SIG-M5 (cell line): Measurements from ENCODE around the gene RASA4.
"Not testable (repeated sequence)": the region's sequence is repeated elsewhere in the genome, so short reads cannot be mapped to it uniquely, and the experiment has no call there.

Source experiments
- DNase-seq: peaks from one replicate; lab custom pipeline; 2025; lab: John Stamatoyannopoulos, UW

RASA4 gene

DNA sequence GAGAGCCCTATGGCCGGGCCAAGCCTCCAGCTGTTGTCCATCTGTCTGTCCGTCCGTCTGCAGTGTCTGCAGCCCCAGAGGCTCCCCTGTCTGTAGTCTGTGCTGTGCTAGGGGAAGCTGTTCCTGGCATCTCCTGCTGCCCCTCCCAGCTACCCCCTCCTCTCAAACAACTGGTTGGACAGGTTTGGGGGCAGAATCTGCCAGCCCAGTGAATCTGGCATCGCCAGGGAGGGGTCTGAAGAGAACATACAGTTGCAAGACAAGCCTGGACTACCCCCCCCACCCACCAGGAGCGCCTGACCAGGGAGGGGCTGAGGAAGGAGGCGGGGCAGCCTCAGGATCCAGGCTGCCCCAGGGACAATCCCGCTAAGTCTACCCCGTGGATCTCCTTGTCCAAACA lies 73.0 kb downstream of the RASA4 start, which contains the start of gene UPK3BL2:
Gene UPK3BL2, minus strand, starts transcription at position 101 of the 400 bp plus-strand sequence. Its CDS starts 60 bp downstream, at position 41.
- DNase-seq: not testable (repeated sequence)

DNA sequence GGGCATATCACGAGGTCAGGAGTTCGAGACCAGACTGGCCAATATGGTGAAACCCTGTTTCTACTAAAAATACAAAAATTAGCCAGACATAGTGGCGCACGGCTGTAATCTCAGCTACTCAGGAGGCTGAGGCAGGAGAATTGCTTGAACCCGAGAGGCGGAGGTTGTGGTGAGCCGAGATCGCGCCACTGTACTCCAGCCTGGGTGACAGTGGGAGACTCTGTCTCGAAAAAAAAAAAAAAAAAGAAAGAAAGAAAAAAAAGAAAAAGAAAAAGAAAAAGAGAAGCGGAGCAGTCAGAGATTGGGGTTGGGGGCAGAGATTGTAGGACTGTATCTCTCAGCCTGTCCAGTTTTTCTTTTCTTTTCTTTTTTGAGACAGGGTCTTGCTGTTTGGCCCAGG lies 73.8 kb downstream of the RASA4 start:
- not testable (repeated sequence) for DNase-seq

GRCh38 chr7:102542083-102542482 lies 74.5 kb downstream of the RASA4 start:
- DNase-seq: not testable (repeated sequence)

DNA sequence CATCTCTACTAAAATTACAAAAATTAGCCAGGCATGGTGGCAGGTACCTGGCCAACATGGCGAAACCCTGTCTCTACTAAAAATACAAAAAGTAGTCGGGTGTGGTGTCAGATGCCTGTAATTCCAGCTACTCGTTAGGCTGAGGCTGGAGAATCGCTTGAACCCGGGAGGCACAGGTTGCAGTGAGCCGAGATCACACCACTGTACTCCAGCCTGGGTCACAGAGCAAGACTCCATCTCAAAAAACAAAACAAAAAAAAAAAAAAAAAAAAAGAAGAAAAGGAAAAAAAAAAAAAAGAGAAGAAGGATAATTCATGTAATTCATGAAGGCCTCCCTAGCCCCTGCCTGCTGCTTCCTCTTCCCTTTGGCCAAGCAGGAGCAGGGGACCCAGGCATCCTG lies 76.0 kb downstream of the RASA4 start:
- DNase-seq: not testable (repeated sequence)

DNA sequence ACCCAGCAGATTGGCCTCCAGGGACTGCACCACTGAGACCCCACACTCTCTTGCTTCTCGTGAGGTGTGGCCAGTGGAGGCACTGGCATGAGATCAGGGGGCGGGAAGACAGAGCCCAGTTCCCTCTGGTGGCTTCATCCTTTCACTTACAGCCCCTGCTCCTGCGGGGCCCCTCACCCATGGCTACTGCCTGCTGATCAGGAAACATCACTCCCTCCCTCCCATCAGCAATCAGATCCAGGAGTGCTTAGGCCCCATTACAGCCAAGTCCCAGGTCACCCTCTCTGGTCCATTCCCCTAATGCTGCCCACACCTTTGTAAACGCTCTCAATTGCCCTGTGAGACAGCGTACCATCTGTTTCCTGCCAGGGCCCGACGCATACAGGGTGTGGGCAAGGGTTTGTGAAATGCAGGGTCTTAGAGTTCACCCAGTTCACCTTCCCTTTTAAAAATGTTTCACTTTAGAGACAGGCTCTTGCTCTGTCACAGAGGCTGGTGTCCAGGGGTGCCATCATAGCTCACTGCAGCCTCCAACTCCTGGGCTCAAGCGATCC lies 81.4 kb downstream of the RASA4 start:
- not testable (repeated sequence) for DNase-seq

DNA sequence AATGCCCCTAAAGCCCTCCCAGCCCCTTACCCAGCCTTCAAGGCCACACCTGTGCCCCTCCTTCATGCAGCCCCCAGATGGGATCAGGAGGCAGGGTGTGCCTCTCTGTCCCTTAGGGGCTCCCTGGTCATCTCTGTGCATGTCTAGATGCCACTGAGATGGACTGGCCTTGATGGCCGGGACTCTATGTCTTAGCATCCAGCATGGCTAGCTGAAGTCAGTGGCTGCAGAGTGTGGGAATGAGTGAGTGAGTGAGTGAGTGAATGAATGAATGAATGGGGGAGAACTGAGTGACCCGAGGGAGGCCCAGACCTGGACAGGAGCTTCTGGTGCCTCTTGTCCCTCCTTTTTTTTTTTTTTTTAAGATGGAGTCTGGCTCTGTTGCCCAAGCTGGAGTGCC lies 84.4 kb downstream of the RASA4 start:
- not testable (repeated sequence) for DNase-seq

- not testable (repeated sequence) for DNase-seq
These were observed 85.0 kb downstream of the RASA4 start for GRCh38 chr7:102531583-102531982.

DNA sequence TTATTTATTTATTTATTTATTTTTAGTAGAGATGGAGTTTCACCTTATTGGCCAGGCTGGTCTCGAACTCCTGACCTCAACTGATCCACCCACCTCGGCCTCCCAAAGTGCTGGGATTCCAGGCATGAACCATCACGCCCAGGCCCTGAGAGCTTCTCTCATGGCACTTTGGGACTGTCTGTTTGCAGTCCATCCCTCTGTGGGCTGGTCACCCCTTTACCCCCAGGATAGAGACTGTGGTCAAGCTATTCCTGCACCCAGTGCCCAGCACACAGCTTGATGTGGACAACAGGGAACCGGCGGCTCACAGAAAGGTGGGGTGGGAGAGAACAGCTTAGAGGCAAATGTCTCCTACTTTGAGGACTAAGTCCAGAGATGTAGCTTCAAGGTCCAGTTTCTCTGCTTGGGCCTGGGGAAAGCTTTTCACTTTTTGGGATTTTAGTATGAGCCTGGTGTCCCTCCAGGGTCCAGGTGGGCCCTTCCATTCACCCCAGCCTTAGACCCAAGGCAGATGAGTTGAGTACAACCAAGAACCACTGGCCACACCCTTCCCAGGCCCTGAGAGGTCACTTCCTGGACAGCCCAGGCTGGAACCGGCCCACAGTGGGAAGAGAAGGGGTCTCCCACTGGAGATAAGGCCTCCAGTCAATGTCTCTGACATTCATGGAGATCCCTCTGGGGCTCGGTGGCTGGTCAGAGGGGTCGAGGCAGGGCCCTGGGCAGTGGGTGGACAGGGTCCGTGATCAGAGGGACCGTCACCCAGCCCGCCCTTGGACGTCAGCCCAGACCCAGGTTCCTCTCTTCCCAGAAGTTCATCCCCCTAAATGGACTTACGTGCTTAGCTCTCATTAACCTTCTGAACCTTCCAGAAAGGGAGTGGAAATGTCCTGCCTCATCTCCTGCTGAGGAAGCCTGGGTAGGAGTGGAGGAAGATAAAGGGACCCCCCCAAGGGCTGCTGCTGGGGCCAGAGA lies 88.4 kb downstream of the RASA4 start:
- not testable (repeated sequence) for DNase-seq

DNA sequence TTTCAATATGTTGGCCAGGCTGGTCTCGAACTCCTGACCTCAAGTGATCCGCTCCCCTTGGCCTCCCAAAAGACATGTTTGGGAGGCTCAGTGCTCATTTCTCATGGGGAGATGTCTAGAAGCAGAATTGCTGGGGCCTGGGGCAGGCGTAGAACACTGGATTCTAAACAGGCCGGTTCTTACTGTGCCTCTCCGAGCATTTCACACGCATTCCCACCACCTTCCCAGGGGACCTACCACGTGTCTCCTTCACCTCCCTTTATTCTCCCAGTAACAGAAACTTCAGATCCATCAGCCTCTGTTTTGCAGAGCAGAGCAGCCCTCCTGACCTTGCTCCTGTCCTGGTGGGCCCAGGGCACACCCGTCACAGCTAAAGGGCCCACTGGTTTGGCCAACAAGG lies 89.4 kb downstream of the RASA4 start:
- not testable (repeated sequence) for DNase-seq

GRCh38 chr7:102524803-102525202 lies 91.8 kb downstream of the RASA4 start:
- DNase-seq: not testable (repeated sequence)
